Bone marrow (tissue), 2 donors: ENCODE data around the gene NFATC2IP.
A peak's percentile ranks its signal among the peaks of the same experiment; 100 is the strongest.

Source experiments
- DNase-seq, 2 donors: peaks; one replicate each; lab custom pipeline; 2025; lab: John Stamatoyannopoulos, UW

NFATC2IP gene

GRCh38 chr16:28950648-28951409 is at the start of gene NFATC2IP:
Gene NFATC2IP, plus strand, starts transcription at chr16:28950937. Its CDS starts 75 bp downstream, at chr16:28951012.
- DNase-seq = peak; percentile 98 to 100

- DNase-seq = no peak
Observed at GRCh38 chr16:28901862-28902261, 48.9 kb upstream of the NFATC2IP start.

GRCh38 chr16:28902909-28903308 is 47.8 kb upstream of the NFATC2IP start:
- no peak for DNase-seq

- DNase-seq = no peak
Observed at GRCh38 chr16:28903344-28904042, 47.2 kb upstream of the NFATC2IP start.

- DNase-seq = no peak
Observed at GRCh38 chr16:28904363-28904762, 46.4 kb upstream of the NFATC2IP start.

- DNase-seq = no peak
Observed at GRCh38 chr16:28904828-28905227, 45.9 kb upstream of the NFATC2IP start.

GRCh38 chr16:28905229-28905754 is 45.4 kb upstream of the NFATC2IP start:
- DNase-seq = no peak

GRCh38 chr16:28905800-28906372 is 44.9 kb upstream of the NFATC2IP start:
- DNase-seq = no peak

- DNase-seq = no peak
Observed at GRCh38 chr16:28910086-28911031, 40.4 kb upstream of the NFATC2IP start.

- no peak for DNase-seq
Observed at GRCh38 chr16:28912558-28912957, 38.2 kb upstream of the NFATC2IP start.

GRCh38 chr16:28913946-28914724 is 36.6 kb upstream of the NFATC2IP start:
- DNase-seq = no peak

GRCh38 chr16:28915181-28915580 is 35.6 kb upstream of the NFATC2IP start:
- no peak for DNase-seq

- DNase-seq = no peak
Observed at GRCh38 chr16:28917095-28917494, 33.6 kb upstream of the NFATC2IP start.

- DNase-seq = no peak
Observed at GRCh38 chr16:28918698-28919097, 32.0 kb upstream of the NFATC2IP start.

GRCh38 chr16:28923231-28923587 is 27.5 kb upstream of the NFATC2IP start:
- no peak for DNase-seq

- DNase-seq = no peak
Observed at GRCh38 chr16:28923652-28924398, 26.9 kb upstream of the NFATC2IP start.

- DNase-seq = no peak
Observed at GRCh38 chr16:28924399-28924761, 26.4 kb upstream of the NFATC2IP start.

- DNase-seq = peak; percentile 71 to 95
Observed at GRCh38 chr16:28924762-28925385, 25.9 kb upstream of the NFATC2IP start, which contains the start of gene RABEP2. Gene RABEP2, minus strand, starts transcription at chr16:28925238. Its CDS starts 75 bp downstream, at chr16:28925163.

GRCh38 chr16:28925386-28926228 is 25.1 kb upstream of the NFATC2IP start:
- peak; percentile 92 to 95 for DNase-seq
